IgD-negative memory B cell (primary cell): ENCODE results near the gene DMRT3. TPM values are rescaled to one million over a fixed set of nuclear protein-coding genes. Genes with fewer than 3 reads are reported as not detected.

ENCODE experiments used
- H3K27ac Mint-ChIP-seq, 3 donors: one replicate each; pipeline ENCODE4 v1.8.0; 2020 to 2022; ENCODE audit warnings: mild to moderate bottlenecking in 3 of 3, mixed read lengths in 3 of 3, moderate library complexity in 1 of 3
- H3K27me3 Mint-ChIP-seq: one replicate; pipeline ENCODE4 v1.8.0; 2021; ENCODE audit warnings: mixed read lengths
- H3K36me3 Mint-ChIP-seq: one replicate; pipeline ENCODE4 v1.8.0; 2020; ENCODE audit warnings: mild to moderate bottlenecking, mixed read lengths
- H3K4me1 Mint-ChIP-seq, 3 donors: one replicate each; pipeline ENCODE4 v1.8.0; 2020 to 2022; ENCODE audit warnings: mixed read lengths in 3 of 3, mild to moderate bottlenecking in 1 of 3
- H3K4me3 Mint-ChIP-seq, 4 donors: one replicate each; pipeline ENCODE4 v1.8.0; 2020 to 2022; ENCODE audit warnings: mild to moderate bottlenecking in 4 of 4, mixed read lengths in 4 of 4, moderate library complexity in 3 of 4
- H3K9me3 Mint-ChIP-seq, 3 donors: one replicate each; pipeline ENCODE4 v1.8.0; 2020 to 2021; ENCODE audit warnings: mixed read lengths in 3 of 3, mild to moderate bottlenecking in 1 of 3
- polyA plus RNA-seq: library from polyadenylated mRNA; unstranded; fragments of 300-500 nt; fragmentation: Illumina TruSeq; gene quantifications from one replicate; pipeline ENCODE4 v1.2.3, GENCODE V29; 2021

Gene DMRT3
- polyA plus RNA-seq, 1 donor from 2014 or later, result not detected

GRCh38 chr9:1007312-1007711 is 30.9 kb downstream of the DMRT3 start:
- Mint-ChIP-seq H3K4me3 (no peak overlapping the region), H3K27me3 (peaks cover 12% of the 10 kb centered on the region), H3K36me3 (no peaks in the 10 kb centered on the region), H3K4me1 (peaks cover 0 to 5% (median 0%) of the 10 kb centered on the region in 3 donors), H3K9me3 (no peaks in the 10 kb centered on the region), H3K27ac (no peak overlapping the region)

GRCh38 chr9:1008216-1008615 is 31.8 kb downstream of the DMRT3 start:
- Mint-ChIP-seq H3K27ac (no peak overlapping the region), H3K36me3 (no peaks in the 10 kb centered on the region), H3K9me3 (no peaks in the 10 kb centered on the region), H3K4me3 (no peak overlapping the region), H3K27me3 (peaks cover 12% of the 10 kb centered on the region), H3K4me1 (peaks cover 0 to 5% (median 2%) of the 10 kb centered on the region in 3 donors)

- Mint-ChIP-seq H3K36me3 (no peaks in the 10 kb centered on the region), H3K9me3 (no peaks in the 10 kb centered on the region), H3K27me3 (peaks cover 12% of the 10 kb centered on the region), H3K4me1 (peaks cover 0 to 5% (median 3%) of the 10 kb centered on the region in 3 donors), H3K4me3 (no peak overlapping the region), H3K27ac (no peak overlapping the region)
Measured at GRCh38 chr9:1009101-1009707, 32.7 kb downstream of the DMRT3 start.

DNA sequence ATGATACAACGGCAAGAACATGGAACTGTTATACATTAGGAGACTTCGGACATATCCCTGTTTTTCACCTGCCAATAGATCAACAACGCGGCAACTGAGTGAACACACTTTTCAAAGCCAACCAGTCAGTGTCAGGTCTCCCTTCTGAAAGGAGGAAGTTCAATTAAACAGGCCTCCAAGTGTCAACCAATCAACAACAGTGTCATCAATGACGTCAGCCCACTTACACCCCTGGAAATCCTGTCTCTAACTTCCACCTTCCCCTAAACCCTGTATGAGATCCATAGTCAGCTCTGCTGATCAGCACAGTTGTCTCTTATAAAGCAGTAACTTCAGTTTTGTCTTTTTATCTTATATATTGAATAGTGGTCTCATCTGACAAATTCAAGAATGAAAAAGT is 36.6 kb downstream of the DMRT3 start:
- Mint-ChIP-seq H3K9me3 (no peaks in the 10 kb centered on the region), H3K4me1 (peaks cover 0 to 3% (median 0%) of the 10 kb centered on the region in 3 donors), H3K4me3 (no peak overlapping the region), H3K27me3 (peaks cover 7% of the 10 kb centered on the region), H3K27ac (peak overlapping the region in 1 of 3 donors; percentile 53), H3K36me3 (no peaks in the 10 kb centered on the region)

- Mint-ChIP-seq H3K36me3 (no peaks in the 10 kb centered on the region), H3K27ac (no peak overlapping the region), H3K4me1 (peaks cover 0 to 3% (median 3%) of the 10 kb centered on the region in 3 donors), H3K4me3 (no peak overlapping the region), H3K27me3 (peaks cover 5% of the 10 kb centered on the region), H3K9me3 (no peaks in the 10 kb centered on the region)
Measured at GRCh38 chr9:1014225-1014624, 37.8 kb downstream of the DMRT3 start.

DNA sequence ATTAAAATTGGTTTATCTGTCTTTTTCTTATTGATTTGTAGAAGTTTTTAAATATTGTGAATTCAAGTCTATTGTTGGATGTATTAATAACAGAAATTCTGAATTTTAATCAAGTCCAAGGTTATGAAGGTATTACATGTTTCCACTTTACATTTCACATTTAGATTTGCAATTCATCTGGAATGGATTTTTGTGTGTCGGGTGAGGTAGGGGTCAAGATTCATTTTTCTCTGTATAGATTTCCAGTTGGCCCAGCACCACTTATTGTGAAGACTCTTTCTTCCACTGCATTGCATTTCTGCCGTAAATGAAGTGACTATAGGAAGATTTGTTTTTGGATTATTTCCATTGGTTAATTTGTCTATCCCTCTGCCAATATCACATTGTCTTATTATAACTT is 38.2 kb downstream of the DMRT3 start:
- peaks cover 5% of the 10 kb centered on the region for H3K27me3 Mint-ChIP-seq
- H3K4me3 Mint-ChIP-seq, result no peak overlapping the region
- no peaks in the 10 kb centered on the region for H3K36me3 Mint-ChIP-seq
- H3K27ac Mint-ChIP-seq, result no peak overlapping the region
- no peaks in the 10 kb centered on the region for H3K9me3 Mint-ChIP-seq
- H3K4me1 Mint-ChIP-seq, result peaks cover 0 to 3% (median 3%) of the 10 kb centered on the region in 3 donors

DNA sequence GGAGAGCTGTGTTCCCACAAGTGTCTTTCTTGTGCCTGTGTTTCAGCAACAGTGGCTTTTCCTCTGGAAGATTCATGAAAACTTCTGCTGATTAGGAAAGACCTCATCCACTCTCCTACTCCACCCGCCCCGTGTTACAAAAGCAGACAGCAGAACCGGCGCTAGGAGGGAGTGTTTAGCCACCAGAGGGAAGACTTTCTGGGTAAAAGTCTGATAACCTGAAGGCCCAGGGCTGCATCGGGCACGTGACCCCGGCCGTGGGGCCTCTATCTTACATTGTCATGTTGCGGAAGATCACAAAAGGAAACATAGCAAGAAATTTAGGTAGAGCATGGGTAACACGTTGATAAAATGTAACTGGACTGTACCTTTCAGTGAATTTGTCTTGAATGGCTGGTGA is 41.7 kb downstream of the DMRT3 start:
- Mint-ChIP-seq H3K9me3 (peaks cover 0 to 3% (median 0%) of the 10 kb centered on the region in 3 donors), H3K4me3 (no peak overlapping the region), H3K4me1 (peaks cover 0 to 3% (median 2%) of the 10 kb centered on the region in 3 donors), H3K36me3 (no peaks in the 10 kb centered on the region), H3K27me3 (peaks cover 8% of the 10 kb centered on the region), H3K27ac (no peak overlapping the region)

GRCh38 chr9:1024112-1024511 is 47.7 kb downstream of the DMRT3 start:
- Mint-ChIP-seq H3K4me1 (no peaks in the 10 kb centered on the region), H3K27ac (peak overlapping the region in 1 of 3 donors; percentile 27), H3K36me3 (no peaks in the 10 kb centered on the region), H3K4me3 (no peak overlapping the region), H3K27me3 (peaks cover 14% of the 10 kb centered on the region), H3K9me3 (peaks cover 0 to 5% (median 0%) of the 10 kb centered on the region in 3 donors)

DNA sequence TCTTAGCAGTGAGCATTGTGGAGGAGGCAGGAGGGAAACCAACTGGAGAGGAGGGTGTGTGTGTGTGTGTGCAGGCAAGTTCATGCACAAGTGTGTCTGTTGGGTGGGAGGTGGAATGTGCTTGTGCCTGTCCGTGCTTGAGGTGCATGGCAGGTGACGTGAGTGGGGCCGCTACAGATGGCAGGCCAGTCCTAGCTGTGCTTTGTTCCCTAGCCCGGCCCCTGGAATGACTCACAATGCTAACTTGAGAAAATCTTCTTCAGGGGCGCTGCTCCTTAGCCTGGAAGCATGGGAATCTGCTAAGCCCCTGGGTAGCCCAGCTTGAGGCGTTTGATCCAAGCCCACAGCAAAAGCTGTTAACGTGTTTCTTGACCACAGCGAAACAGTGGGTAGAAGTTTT is 48.7 kb downstream of the DMRT3 start:
- Mint-ChIP-seq H3K27me3 (peaks cover 20% of the 10 kb centered on the region), H3K27ac (no peak overlapping the region), H3K9me3 (peaks cover 0 to 5% (median 0%) of the 10 kb centered on the region in 3 donors), H3K4me1 (no peaks in the 10 kb centered on the region), H3K36me3 (no peaks in the 10 kb centered on the region), H3K4me3 (no peak overlapping the region)

- Mint-ChIP-seq H3K27me3 (peaks cover 18% of the 10 kb centered on the region), H3K9me3 (peaks cover 0 to 5% (median 0%) of the 10 kb centered on the region in 3 donors), H3K4me3 (no peak overlapping the region), H3K4me1 (no peaks in the 10 kb centered on the region), H3K27ac (no peak overlapping the region), H3K36me3 (no peaks in the 10 kb centered on the region)
Measured at GRCh38 chr9:1026219-1026618, 49.8 kb downstream of the DMRT3 start.

DNA sequence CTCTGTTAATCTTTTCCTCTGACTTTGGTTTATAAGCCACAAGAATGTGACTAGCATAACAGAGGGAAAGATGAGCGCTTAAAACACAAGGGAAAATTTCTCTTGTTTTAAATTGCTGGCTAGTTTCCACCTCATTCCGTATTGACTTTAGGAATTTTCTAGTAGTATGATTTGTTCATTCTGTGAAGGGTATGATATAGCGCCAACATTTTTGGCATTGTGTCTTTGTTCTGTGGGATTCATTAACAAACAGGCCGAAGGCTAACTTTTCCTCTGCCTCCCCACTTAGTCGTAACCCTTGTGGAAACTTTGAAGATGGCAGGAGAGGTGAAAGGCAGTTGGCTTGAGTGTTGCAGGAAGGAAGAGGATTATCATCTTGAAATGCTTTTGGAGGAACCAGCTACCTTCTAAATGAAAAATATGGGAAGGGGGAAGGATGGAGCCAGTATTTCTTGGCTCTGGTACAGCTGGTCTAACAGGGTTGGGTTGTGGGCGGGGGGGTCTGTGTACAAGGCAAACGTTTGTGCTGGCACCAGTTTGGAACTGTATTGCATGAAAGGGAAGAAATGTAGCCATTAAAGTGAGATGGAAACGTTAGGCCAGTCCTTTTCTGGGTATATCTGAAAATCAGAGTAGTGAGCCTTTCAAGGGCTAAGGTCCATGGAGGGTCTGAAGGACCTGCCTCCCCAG is 52.2 kb downstream of the DMRT3 start:
- Mint-ChIP-seq H3K4me1 (no peaks in the 10 kb centered on the region), H3K9me3 (no peaks in the 10 kb centered on the region), H3K4me3 (no peak overlapping the region), H3K36me3 (no peaks in the 10 kb centered on the region), H3K27ac (no peak overlapping the region), H3K27me3 (peaks cover 23% of the 10 kb centered on the region)

- Mint-ChIP-seq H3K36me3 (no peaks in the 10 kb centered on the region), H3K27me3 (peaks cover 11% of the 10 kb centered on the region), H3K9me3 (no peaks in the 10 kb centered on the region), H3K4me3 (no peak overlapping the region), H3K27ac (no peak overlapping the region), H3K4me1 (no peaks in the 10 kb centered on the region)
Measured at GRCh38 chr9:1031951-1032601, 55.6 kb downstream of the DMRT3 start.

DNA sequence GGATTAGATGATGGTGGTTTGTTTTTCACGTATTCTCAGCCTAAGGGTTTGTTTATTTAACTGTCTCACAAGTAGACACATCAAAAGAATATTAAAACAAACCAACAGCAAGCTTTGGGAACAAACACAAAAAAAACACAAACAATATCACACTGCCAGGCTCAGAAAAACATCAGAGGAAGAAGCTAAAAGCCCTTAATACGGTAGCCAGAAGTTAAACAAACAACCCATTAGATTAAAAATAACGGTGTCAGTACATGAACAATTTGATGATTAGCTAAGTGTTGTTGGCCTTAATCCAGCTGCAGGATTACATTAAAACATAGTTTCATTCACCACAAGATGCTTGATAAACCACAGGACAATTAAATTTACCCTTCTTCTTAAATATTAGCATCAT is 57.8 kb downstream of the DMRT3 start:
- Mint-ChIP-seq H3K4me3 (no peak overlapping the region), H3K27me3 (peaks cover 18% of the 10 kb centered on the region), H3K4me1 (no peaks in the 10 kb centered on the region), H3K27ac (no peak overlapping the region), H3K36me3 (no peaks in the 10 kb centered on the region), H3K9me3 (no peaks in the 10 kb centered on the region)

- H3K27ac Mint-ChIP-seq, result no peak overlapping the region
- H3K9me3 Mint-ChIP-seq, result peaks cover 0 to 4% (median 0%) of the 10 kb centered on the region in 3 donors
- peaks cover 44% of the 10 kb centered on the region for H3K27me3 Mint-ChIP-seq
- H3K4me1 Mint-ChIP-seq, result peaks cover 1 to 5% (median 3%) of the 10 kb centered on the region in 3 donors
- no peak overlapping the region for H3K4me3 Mint-ChIP-seq
- H3K36me3 Mint-ChIP-seq, result no peaks in the 10 kb centered on the region
Measured at GRCh38 chr9:1039589-1039988, 63.1 kb downstream of the DMRT3 start.
